WTC11 (cell line): Measurements from ENCODE around the gene C1orf226.

Experiments
- ATF1 ChIP-seq: sonication (generic); formaldehyde crosslinking; IDR thresholded peaks from 2 replicates; pipeline ENCODE4 v1.8.1; 2023; ENCODE audit warnings: mild to moderate bottlenecking, moderate library complexity, missing genetic modification reagents
- ATF3 ChIP-seq: sonication (generic); formaldehyde crosslinking; conservative IDR thresholded peaks from 2 replicates; pipeline ENCODE4 v1.8.1; 2022; ENCODE audit warnings: mild to moderate bottlenecking, missing genetic modification reagents
- ATF6 ChIP-seq: sonication (generic); formaldehyde crosslinking; IDR thresholded peaks from 2 replicates; pipeline ENCODE4 v1.8.1; 2023; ENCODE audit warnings: mild to moderate bottlenecking, missing genetic modification reagents
- CTCF ChIP-seq: fragments of 200-600 bp; IDR thresholded peaks from 2 replicates; pipeline ENCODE4 v1.8.0; 2022; ENCODE audit warnings: antibody characterized with exemption
- GABPB1 ChIP-seq: sonication (generic); formaldehyde crosslinking; IDR thresholded peaks from 2 replicates; pipeline ENCODE4 v1.8.1; 2023; ENCODE audit warnings: mild to moderate bottlenecking, missing genetic modification reagents
- JUN ChIP-seq: sonication (generic); formaldehyde crosslinking; IDR thresholded peaks from 2 replicates; pipeline ENCODE4 v1.8.0; 2023; ENCODE audit warnings: mild to moderate bottlenecking, missing genetic modification reagents
- MAX ChIP-seq: sonication (generic); formaldehyde crosslinking; IDR thresholded peaks from 2 replicates; pipeline ENCODE4 v1.8.0; 2022; ENCODE audit warnings: mild to moderate bottlenecking, missing genetic modification reagents
- NFATC4 ChIP-seq: fragments of 250-450 bp; sonication (Bioruptor Pico); IDR thresholded peaks from 2 replicates; pipeline ENCODE4 v1.9.0; 2021; ENCODE audit warnings: mild to moderate bottlenecking
- NR1H2 ChIP-seq: sonication (generic); formaldehyde crosslinking; IDR thresholded peaks from 2 replicates; pipeline ENCODE4 v1.9.0; 2021; ENCODE audit warnings: mild to moderate bottlenecking, moderate library complexity, missing genetic modification reagents
- TP53 ChIP-seq: sonication (generic); formaldehyde crosslinking; IDR thresholded peaks from 2 replicates; pipeline ENCODE4 v1.8.1; 2023; ENCODE audit warnings: mild to moderate bottlenecking, missing genetic modification reagents
- TF ChIP-seq, protein P1 (sequence below): sonication (generic); formaldehyde crosslinking; IDR thresholded peaks from 2 replicates; pipeline ENCODE4 v1.8.0; 2022; ENCODE audit warnings: mild to moderate bottlenecking, missing genetic modification reagents

GRCh38 chr1:162385280-162385623 lies 3.7 kb downstream of the C1orf226 start:
- TF ChIP-seq NFATC4 (CRISPR knock-in tag) = no peak
- TF ChIP-seq TP53 (CRISPR knock-in tag) = no peak
- TF ChIP-seq JUN (CRISPR knock-in tag) = no peak
- TF ChIP-seq, protein P1, sequence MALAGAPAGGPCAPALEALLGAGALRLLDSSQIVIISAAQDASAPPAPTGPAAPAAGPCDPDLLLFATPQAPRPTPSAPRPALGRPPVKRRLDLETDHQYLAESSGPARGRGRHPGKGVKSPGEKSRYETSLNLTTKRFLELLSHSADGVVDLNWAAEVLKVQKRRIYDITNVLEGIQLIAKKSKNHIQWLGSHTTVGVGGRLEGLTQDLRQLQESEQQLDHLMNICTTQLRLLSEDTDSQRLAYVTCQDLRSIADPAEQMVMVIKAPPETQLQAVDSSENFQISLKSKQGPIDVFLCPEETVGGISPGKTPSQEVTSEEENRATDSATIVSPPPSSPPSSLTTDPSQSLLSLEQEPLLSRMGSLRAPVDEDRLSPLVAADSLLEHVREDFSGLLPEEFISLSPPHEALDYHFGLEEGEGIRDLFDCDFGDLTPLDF = no peak
- no peak for TF ChIP-seq CTCF
- no peak for TF ChIP-seq MAX (CRISPR knock-in tag)
- no peak for TF ChIP-seq ATF1 (CRISPR knock-in tag)
- no peak for TF ChIP-seq ATF6 (CRISPR knock-in tag)
- no peak for TF ChIP-seq GABPB1 (CRISPR knock-in tag)
- TF ChIP-seq ATF3 (CRISPR knock-in tag) = no peak
- TF ChIP-seq NR1H2 = no peak
